IMR-90 (cell line): ENCODE results near the gene STARD13. TPM values are rescaled to one million over a fixed set of nuclear protein-coding genes. Genes with fewer than 3 reads are reported as not detected.

Experiments used
- ATAC-seq: fragments of 200-7000 bp; cut with Tn5 transposase; 2 replicates; pipeline ENCODE4 v1.9.1; 2020; ENCODE audit warnings: low read depth, mild to moderate bottlenecking, moderate library complexity
- BruUV-seq: library from RNA; stranded (reverse); fragments of 400-500 nt; replicated peaks from 2 replicates; lab custom pipeline; 2021; lab: Mats Ljungman, UMichigan
- CTCF ChIA-PET: fragments of 300-600 bp; formaldehyde crosslinking; extraction: SDS; loops from one replicate; lab custom pipeline; 2021; ENCODE audit warnings: antibody characterized with exemption; lab: Yijun Ruan, JAX
- POLR2A ChIA-PET: fragments of 300-600 bp; sonication (Branson Sonifier 250); formaldehyde crosslinking; loops from one replicate; lab custom pipeline; 2022; ENCODE audit warnings: antibody characterized with exemption; ENCODE audit not compliant: unreplicated experiment; lab: Charles Lee
- DNase-seq: peaks from one replicate; pipeline ENCODE4 v3.0.0; 2013
- H2AFZ ChIP-seq: replicated peaks from 2 replicates; pipeline ENCODE3; 2013; ENCODE audit warnings: low read length, mild to moderate bottlenecking; ENCODE audit not compliant: poor library complexity
- H2AK5ac ChIP-seq: 2 replicates; pipeline ENCODE4 v1.6.1; 2013; ENCODE audit warnings: low read depth, low read length, inconsistent platforms
- H2AK9ac ChIP-seq: replicated peaks from 2 replicates; pipeline ENCODE3; 2013; ENCODE audit warnings: mild to moderate bottlenecking, low read depth, low read length, moderate library complexity; ENCODE audit not compliant: poor library complexity
- H2BK120ac ChIP-seq: 2 replicates; pipeline ENCODE4 v1.6.1; 2013; ENCODE audit warnings: low read depth, low read length, inconsistent platforms
- H2BK15ac ChIP-seq: 3 replicates; pipeline ENCODE4 v1.6.1; 2013; ENCODE audit warnings: low read depth, low read length, inconsistent platforms
- H2BK20ac ChIP-seq: 2 replicates; pipeline ENCODE4 v1.6.1; 2013; ENCODE audit warnings: low read depth, mild to moderate bottlenecking, inconsistent platforms, low read length, moderate library complexity
- H2BK5ac ChIP-seq: 2 replicates; pipeline ENCODE4 v1.6.1; 2013; ENCODE audit warnings: mild to moderate bottlenecking, low read depth, low read length, inconsistent platforms; ENCODE audit not compliant: poor library complexity, severe bottlenecking
- H3K14ac ChIP-seq: replicated peaks from 2 replicates; pipeline ENCODE4 v1.6.1; 2013; ENCODE audit warnings: low read depth, low read length, inconsistent platforms
- H3K18ac ChIP-seq: 2 replicates; pipeline ENCODE4 v1.6.1; 2013; ENCODE audit warnings: low read depth, low read length, control low read depth
- H3K23ac ChIP-seq: 2 replicates; pipeline ENCODE4 v1.6.1; 2013; ENCODE audit warnings: low read depth, low read length, inconsistent platforms
- H3K27ac ChIP-seq: 2 replicates; pipeline ENCODE4 v1.5.1; 2013; ENCODE audit warnings: mild to moderate bottlenecking, control low read depth, low read length; ENCODE audit not compliant: insufficient read depth
- H3K27me3 ChIP-seq: 2 replicates; pipeline ENCODE4 v1.6.1; 2013; ENCODE audit warnings: low read length; ENCODE audit not compliant: control insufficient read depth, insufficient read depth
- H3K36me3 ChIP-seq: 2 replicates; pipeline ENCODE4 v1.6.1; 2013; ENCODE audit warnings: low read length, mixed read lengths; ENCODE audit not compliant: control insufficient read depth, insufficient read depth
- H3K4ac ChIP-seq: 2 replicates; pipeline ENCODE4 v1.6.1; 2013; ENCODE audit warnings: low read depth, low read length, inconsistent platforms
- H3K4me1 ChIP-seq: 2 replicates; pipeline ENCODE4 v1.6.1; 2013; ENCODE audit warnings: low read length, mixed read lengths; ENCODE audit not compliant: control insufficient read depth, insufficient read depth
- H3K4me2 ChIP-seq: 2 replicates; pipeline ENCODE4 v1.6.1; 2013; ENCODE audit warnings: low read depth, mild to moderate bottlenecking, control low read depth, low read length, moderate library complexity
- H3K4me3 ChIP-seq: 2 replicates; pipeline ENCODE4 v1.5.1; 2013; ENCODE audit warnings: low read depth, mild to moderate bottlenecking, control low read depth, low read length, moderate library complexity; ENCODE audit not compliant: insufficient read depth
- H3K56ac ChIP-seq: 2 replicates; pipeline ENCODE4 v1.6.1; 2013; ENCODE audit warnings: low read length, inconsistent platforms; ENCODE audit not compliant: insufficient read depth; ENCODE audit errors: extremely low read depth
- H3K79me1 ChIP-seq, 2 experiments: 2 replicates each; pipeline ENCODE4 v1.6.1; 2013; ENCODE audit warnings: low read length in 2 of 2, inconsistent platforms in 1 of 2, low read depth in 1 of 2
- H3K9ac ChIP-seq: 2 replicates; pipeline ENCODE4 v1.6.1; 2013; ENCODE audit warnings: low read depth, low read length, control low read depth
- H3K9me1 ChIP-seq: 2 replicates; pipeline ENCODE4 v1.6.1; 2013; ENCODE audit warnings: low read length, inconsistent platforms; ENCODE audit not compliant: insufficient read depth
- H3K9me3 ChIP-seq: 2 replicates; pipeline ENCODE4 v1.6.1; 2013; ENCODE audit warnings: low read length; ENCODE audit not compliant: control insufficient read depth, insufficient read depth
- H4K20me1 ChIP-seq: 2 replicates; pipeline ENCODE4 v1.6.1; 2013; ENCODE audit warnings: low read length, inconsistent platforms; ENCODE audit not compliant: insufficient read depth
- H4K5ac ChIP-seq: 2 replicates; pipeline ENCODE4 v1.6.1; 2013; ENCODE audit warnings: mild to moderate bottlenecking, low read depth, low read length, control low read depth
- H4K8ac ChIP-seq, 2 experiments: 2 replicates each; pipeline ENCODE4 v1.6.1; 2013; ENCODE audit warnings: low read depth in 2 of 2, low read length in 2 of 2, control low read depth in 1 of 2, inconsistent platforms in 1 of 2
- H4K91ac ChIP-seq: 2 replicates; pipeline ENCODE4 v1.6.1; 2013; ENCODE audit warnings: low read depth, low read length, inconsistent platforms; ENCODE audit not compliant: insufficient read depth
- BHLHE40 ChIP-seq: fragments of 150-350 bp; IDR thresholded peaks from 2 replicates; pipeline ENCODE4 v1.6.1; 2016; ENCODE audit warnings: mild to moderate bottlenecking, low read depth, low read length
- MAFK ChIP-seq: IDR thresholded peaks from 2 replicates; pipeline ENCODE4 v1.6.1; 2012; ENCODE audit warnings: low read depth, low read length, improper control_type of control experiment
- MAZ ChIP-seq: IDR thresholded peaks from 2 replicates; pipeline ENCODE4 v1.6.1; 2012; ENCODE audit warnings: low read depth, mild to moderate bottlenecking, low read length, improper control_type of control experiment, moderate library complexity, borderline replicate concordance
- MXI1 ChIP-seq: IDR thresholded peaks from 2 replicates; pipeline ENCODE4 v1.6.1; 2012; ENCODE audit warnings: low read depth, mild to moderate bottlenecking, low read length, moderate library complexity, borderline replicate concordance
- POLR2A ChIP-seq: IDR thresholded peaks from 2 replicates; pipeline ENCODE4 v1.6.1; 2012; ENCODE audit warnings: mild to moderate bottlenecking, low read depth, low read length
- WGBS, 2 experiments: methylation state at CpG; one replicate each; pipeline versions ENCODE4 v1.1.5 to v1.1.7; 2013; ENCODE audit warnings: missing lambda C conversion rate in 2 of 2; ENCODE audit not compliant: insufficient read length in 1 of 2; ENCODE audit errors: extremely low coverage in 2 of 2; 5-methylcytosine and 5-hydroxymethylcytosine counted together
- dilution Hi-C: fragments of 300-500 bp; cut with HindIII; formaldehyde crosslinking; loops from one replicate; pipeline ENCODE4 v1.14.3; 2018; ENCODE audit warnings: low sequenced_read_pairs; ENCODE audit not compliant: unreplicated experiment
- in situ Hi-C: fragments of 300-500 bp; cut with MboI; formaldehyde crosslinking; loops from 3 replicates; pipeline ENCODE4 v1.14.3; 2019; ENCODE audit warnings: low sequenced_read_pairs, inconsistent platforms, mixed read lengths
- intact Hi-C: fragments of 100-400 bp; cut with micrococcal nuclease; formaldehyde crosslinking; loops from 2 replicates; pipeline ENCODE4 v1.10.0; 2022
- polyA plus RNA-seq, 3 experiments: library from polyadenylated mRNA; depleted of rRNA; stranded (reverse); fragments of >200 nt; gene quantifications; 2 replicates each; pipeline ENCODE4 v1.2.3, GENCODE V29; 2012; ENCODE audit warnings: low replicate concordance in 1 of 3
- total RNA-seq: library from RNA; depleted of rRNA; stranded (reverse); fragments of >200 nt; gene quantifications from 2 replicates; pipeline ENCODE4 v1.2.3, GENCODE V29; 2012

The STARD13 gene
- total and polyA plus RNA-seq, 2 of the 4 experiments (the other 2 are of a cell fraction) = 23.6 to 46.6 TPM

DNA sequence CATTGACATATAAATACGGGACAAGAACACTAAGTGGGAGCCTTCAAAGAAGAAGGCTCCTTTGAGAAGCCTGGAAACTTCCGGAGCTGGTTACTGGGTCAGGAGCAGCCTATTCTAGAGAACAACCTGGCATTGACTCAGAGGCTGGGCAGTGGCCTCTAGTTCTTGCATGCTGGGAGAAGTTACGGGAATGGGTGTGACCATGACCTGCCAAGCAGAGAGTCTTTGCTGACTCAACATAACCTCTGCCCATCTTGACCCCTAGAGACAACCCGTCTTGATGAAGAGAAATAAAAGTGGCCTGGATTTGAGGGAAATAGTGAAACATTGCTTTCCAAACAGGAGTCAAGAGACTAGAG is 21.0 kb downstream of the STARD13 start:
- Histone ChIP-seq H3K14ac (peak overlapping the region; percentile 60), H4K5ac (no peak overlapping the region), H2AK5ac (peak overlapping the region; percentile 54; the same call in 1 of the 2 replicates), H3K36me3 (peaks cover 17% of the 10 kb centered on the region), H3K4ac (peak overlapping the region; percentile 71), H2BK120ac (peak overlapping the region; percentile 35; the same call in 1 of the 2 replicates), H3K18ac (peak overlapping the region; percentile 5; the same call in 1 of the 2 replicates), H3K4me1 (peaks cover 49% of the 10 kb centered on the region), H3K27me3 (no peaks in the 10 kb centered on the region), H3K23ac (peak overlapping the region; percentile 55), H3K4me3 (no peak overlapping the region), H2BK5ac (peak overlapping the region; percentile 59), H3K9me1 (peaks cover 46% of the 10 kb centered on the region), H3K4me2 (no peak overlapping the region; the same call in 1 of the 2 replicates), H3K27ac (no peak overlapping the region; the same call in 1 of the 2 replicates), H4K91ac (peak overlapping the region; percentile 45; the same call in 1 of the 2 replicates), H3K79me1 (peaks cover 36 to 91% of the 10 kb centered on the region in 2 experiments), H2AK9ac (no peak overlapping the region), H2BK15ac (peak overlapping the region; percentile 87; the same call in 2 of the 3 replicates), H3K56ac (no peak overlapping the region), H3K9ac (no peak overlapping the region), H3K9me3 (no peaks in the 10 kb centered on the region), H2BK20ac (peak overlapping the region; percentile 52; the same call in 1 of the 2 replicates), H4K20me1 (peaks cover 62% of the 10 kb centered on the region), H4K8ac (peak overlapping the region in 1 of 2 experiments; percentile 14; a peak in 2 of 4 replicates), H2AFZ (no peak overlapping the region)
- no TSS peak for BruUV-seq
- ChIA-PET POLR2A (no interaction called here), CTCF (interaction anchor here (1.6 kb wide), 1 partner anchor 223 kb away, joined by 5 read pairs; no protein-coding TSS in a partner anchor)
- WGBS, 2 experiments = 94% methylated on average over 3 of the region's 4 CpGs; no CpG with 5 or more reads in 1 of the 2 experiments
- ATAC-seq = no peak
- DNase-seq = no peak
- in situ Hi-C loops (no loop called here), intact Hi-C loops (no loop called here), dilution Hi-C loops (no loop called here)
- TF ChIP-seq POLR2A (no peak), MXI1 (no peak), MAZ (no peak), BHLHE40 (no peak), MAFK (peak; percentile 69)
